ENCODE measurements around the gene CHI3L1.
"Not testable (repeated sequence)": the region's sequence is repeated elsewhere in the genome, so short reads cannot be mapped to it uniquely, and the experiment has no call there.

Gene CHI3L1

GRCh38 chr1:203186446-203187303 lies at the start of gene CHI3L1:
Gene CHI3L1 (minus strand): TSS chr1:203186704. CDS start chr1:203186623, 81 bp downstream.
- peak; percentile 93 to 99 for DNase-seq

- not testable (repeated sequence) for DNase-seq
Measured at GRCh38 chr1:203234901-203235300, 48.4 kb upstream of the CHI3L1 start.

GRCh38 chr1:203229471-203230135 lies 43.1 kb upstream of the CHI3L1 start, which contains the start of gene CHIT1:
Gene CHIT1 (minus strand): TSS chr1:203229673. CDS start chr1:203229636, 37 bp downstream.
- peak; percentile 69 to 94 for DNase-seq

GRCh38 chr1:203228670-203229069 lies 42.2 kb upstream of the CHI3L1 start:
- DNase-seq = no peak

DNA sequence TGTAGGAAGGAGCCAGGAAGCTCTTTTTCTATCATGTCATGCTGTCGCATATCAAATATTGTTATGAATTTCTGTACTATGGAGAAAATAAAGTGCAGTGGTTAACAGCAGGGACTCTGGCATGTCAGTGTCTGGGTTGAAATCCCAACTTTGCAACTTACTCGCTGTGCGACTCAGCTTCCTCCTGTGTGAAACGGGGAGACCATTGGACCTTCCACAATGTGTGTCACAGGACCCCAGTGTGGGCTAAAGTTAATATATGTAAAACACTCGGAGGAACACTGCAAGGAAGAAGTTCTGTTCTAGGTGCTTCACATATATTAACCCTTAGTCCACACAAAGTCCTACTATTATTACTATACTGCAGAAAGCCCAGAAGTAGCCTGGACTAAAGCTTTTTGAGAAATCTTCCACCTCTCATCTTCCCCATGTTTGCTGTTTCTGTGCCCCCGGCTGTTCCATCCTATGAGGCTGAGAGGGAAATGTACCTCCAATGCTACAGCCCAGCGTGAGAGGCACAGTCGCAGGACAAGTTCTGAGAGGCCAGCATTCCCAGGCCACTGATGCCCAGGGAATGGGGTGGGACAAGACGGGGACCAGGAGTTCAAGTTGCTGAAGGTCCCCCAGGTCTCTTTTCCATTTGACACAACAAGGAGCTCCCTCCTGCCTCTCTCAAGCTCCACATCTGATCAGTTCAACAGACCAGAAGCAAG lies 41.0 kb upstream of the CHI3L1 start:
- DNase-seq = peak; percentile 33 to 71

- peak in 1 of 2 donors; percentile 52 for DNase-seq
Measured at GRCh38 chr1:203225071-203225470, 38.6 kb upstream of the CHI3L1 start.

DNA sequence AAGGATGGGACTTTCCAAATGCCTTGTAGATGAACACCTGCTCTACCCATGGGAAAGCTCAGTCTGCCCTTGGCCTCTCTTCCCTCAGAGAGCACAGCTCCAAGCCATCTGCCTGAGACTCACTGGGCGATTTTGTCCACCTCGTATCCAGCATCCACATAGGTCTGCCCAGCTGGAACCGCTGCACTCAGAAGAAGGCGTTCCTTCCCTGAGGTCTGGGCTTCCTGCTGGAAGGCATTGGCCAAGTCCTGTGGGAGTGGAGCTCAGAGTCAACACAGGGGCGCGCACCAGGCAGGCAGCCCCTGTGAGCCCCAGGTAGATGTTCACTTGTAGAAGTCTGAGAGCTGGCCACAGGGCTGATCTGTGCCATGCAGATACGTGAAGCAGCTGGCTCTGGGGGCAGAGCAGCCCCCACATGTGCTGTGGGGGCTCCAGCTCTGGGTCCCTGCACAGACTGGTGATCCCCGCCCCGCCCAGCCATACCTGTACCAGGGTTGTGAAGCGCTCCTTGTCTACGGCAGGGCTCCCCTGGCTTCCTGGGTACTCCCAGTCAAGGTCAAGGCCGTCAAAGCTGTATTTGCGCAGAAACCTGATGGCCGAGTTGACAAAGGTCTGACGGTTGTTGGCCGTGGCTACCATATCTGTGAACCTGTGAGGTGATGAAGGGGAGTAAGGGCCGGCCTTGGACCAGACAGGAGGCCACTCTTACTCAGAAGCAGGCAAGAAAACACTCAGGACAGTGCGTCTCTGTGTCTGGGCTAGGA lies 36.7 kb upstream of the CHI3L1 start:
- DNase-seq = no peak

- no peak for DNase-seq
Measured at GRCh38 chr1:203219934-203220333, 33.4 kb upstream of the CHI3L1 start.

DNA sequence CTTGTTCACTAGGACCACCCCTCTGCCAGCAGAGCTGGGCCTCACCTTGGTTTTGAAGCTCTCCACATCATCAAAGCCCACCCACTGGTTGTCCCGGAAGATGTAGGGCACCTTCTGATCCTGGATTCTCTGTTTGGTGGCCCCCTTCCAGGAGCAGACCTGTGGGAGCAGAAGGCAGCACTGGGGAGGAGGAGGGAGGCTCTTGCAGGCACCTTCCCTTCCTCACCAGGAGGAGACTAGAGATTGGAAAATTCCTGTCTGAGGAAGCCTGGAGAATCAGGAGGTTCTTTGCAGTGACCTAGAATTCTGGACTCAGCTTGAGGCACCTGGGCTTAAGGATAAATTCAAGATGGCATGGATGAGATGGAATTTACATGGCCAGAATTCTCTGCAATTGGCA lies 32.7 kb upstream of the CHI3L1 start:
- no peak for DNase-seq

DNA sequence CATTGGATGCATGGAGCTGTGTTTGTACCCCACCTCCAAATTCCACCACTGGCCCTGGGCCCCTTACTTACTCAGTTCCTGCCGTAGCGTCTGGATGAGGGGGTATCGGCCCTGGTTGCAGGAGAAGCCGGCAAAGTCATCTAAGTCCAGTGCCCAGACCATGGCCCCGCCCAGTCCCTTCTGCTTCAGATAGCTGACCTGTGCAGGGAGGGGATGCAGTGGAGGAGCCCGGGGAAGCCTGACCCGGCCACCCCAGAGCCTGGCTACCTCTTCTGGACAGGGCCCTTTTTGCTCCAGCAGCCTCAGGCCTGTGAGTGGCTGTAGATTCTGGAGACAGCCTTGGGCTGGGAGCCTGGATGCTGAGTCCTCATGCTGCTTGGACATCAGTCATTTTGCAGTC lies 31.2 kb upstream of the CHI3L1 start:
- DNase-seq = no peak

- DNase-seq = peak; percentile 39 to 56
Measured at GRCh38 chr1:203217139-203217655, 30.7 kb upstream of the CHI3L1 start.

- peak; percentile 60 to 95 for DNase-seq
Measured at GRCh38 chr1:203216274-203217138, 30.0 kb upstream of the CHI3L1 start.

DNA sequence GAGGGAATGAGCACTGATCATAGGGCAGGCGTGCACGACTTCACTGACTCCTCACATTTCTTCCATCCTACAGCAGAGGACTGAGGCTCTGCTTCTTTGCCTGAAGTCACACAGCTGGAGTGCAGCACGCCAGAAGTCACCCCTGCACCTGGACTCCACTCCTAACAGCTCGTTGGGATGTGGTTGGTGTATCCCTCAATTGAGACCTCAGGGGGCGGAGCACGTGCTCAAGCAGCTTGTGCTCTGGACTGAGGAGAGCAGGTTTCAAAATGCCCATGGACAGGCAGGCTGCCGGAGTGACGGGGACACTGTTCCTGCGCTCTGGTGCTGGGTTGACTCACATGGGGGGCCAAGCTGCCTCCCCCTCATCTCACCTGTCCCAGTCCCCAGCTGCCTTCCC lies 29.1 kb upstream of the CHI3L1 start:
- no peak for DNase-seq

DNA sequence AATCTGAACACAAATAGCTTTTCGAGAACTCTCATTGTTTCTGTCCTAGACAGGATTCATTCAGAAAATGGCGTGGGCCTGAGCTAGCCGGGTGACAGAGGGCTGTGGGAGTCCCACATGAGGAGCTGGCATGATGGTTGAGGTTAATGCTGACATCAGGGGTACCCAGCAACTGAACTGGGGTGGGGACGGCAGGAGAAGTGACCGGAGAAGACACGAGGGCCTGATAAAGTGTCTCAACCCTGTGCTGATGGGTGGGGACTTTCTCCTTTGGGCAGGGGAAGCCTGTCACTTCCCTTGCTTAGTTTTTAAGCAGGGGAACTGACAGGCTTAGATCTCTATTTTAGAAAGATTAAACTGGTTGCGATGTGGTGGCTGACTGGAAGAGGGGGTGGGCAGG lies 28.4 kb upstream of the CHI3L1 start:
- peak; percentile 81 to 98 for DNase-seq

DNA sequence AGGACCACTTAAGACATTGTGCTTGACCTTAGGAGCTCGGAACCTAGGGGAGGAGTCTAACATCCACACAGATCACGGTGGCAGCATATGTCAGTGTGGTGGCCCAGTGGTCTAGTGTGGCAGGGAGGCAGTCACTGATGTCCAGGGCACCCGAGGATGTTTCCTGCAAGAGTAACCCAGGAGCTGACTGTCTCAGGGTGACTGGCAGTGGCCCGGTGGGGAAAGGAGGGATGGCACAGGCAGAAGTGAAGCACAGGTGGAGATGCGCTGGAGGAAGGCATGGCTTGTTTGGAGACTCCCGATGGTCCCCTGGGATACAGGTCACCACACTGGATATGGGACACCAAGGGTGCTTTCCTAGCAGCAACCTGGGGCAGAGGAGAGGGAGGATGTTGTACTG lies 26.6 kb upstream of the CHI3L1 start:
- DNase-seq = no peak

DNA sequence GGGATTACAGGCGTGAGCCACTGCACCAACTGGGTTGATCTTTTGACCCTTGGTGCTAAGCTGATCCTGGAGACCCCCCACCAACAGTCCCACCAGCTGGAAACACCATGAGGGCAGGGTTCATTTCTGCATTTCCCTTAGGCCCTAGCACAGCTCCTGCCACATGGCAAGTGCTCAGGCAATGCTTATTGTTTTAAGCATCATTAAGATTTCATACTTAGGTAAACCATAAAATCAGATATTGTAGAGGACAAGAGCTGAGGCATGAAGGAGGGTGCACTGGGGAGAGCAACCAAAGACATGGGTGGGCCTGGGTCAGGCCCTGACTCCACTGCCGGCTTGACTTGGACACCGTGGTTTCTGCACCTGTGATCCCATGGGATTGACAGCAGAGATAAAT lies 25.3 kb upstream of the CHI3L1 start:
- no peak for DNase-seq

DNA sequence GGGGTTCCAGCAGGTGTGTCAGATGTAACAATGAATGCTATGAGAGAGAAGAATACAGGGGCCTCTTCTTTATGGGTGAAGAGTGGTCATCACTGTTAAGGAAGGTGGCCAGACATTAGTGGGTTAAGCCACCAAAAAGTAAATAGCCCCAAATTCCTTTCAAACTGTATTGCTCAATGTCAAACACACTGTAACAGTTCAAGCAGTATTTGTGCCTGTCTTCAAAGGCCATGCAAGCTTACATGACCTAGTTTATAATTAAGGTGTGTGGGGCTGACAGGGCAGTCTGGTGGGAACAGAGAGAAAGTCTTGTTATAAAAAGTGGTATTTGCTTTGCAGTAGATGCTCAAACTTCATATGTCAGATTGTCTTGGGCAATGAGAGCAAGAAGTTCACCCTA lies 24.5 kb upstream of the CHI3L1 start:
- DNase-seq = no peak

GRCh38 chr1:203210350-203210749 lies 23.8 kb upstream of the CHI3L1 start:
- DNase-seq = no peak

GRCh38 chr1:203208181-203208580 lies 21.7 kb upstream of the CHI3L1 start:
- DNase-seq = no peak

DNA sequence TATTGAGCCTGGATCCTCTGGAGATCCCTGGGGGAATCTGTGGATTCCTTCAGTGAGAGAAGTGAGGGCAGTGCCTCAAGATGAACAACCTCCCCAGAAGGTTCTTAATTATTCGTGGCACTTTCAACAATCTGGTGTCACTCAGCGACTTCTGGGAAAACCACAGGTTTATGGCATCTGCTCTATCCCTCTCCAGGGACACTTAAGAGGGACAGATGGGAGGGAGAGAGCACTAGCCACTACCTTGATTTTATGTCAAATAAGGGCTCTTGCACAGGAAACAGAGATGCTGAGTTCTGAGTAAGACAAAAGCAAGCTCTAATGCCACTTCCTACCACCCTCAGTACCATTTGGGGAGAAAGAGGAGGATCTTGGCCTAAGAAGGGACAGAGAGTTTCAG lies 21.2 kb upstream of the CHI3L1 start:
- DNase-seq = no peak

- DNase-seq = no peak
Measured at GRCh38 chr1:203206129-203206687, 19.7 kb upstream of the CHI3L1 start.

Measured in inflammatory macrophage treated with lipopolysaccharide for 1 hour (primary cell).